Astrocyte (in vitro differentiated cells and primary cell): Measurements from ENCODE around the gene PPARG. TPM values are rescaled to one million over a fixed set of nuclear protein-coding genes. Genes with fewer than 3 reads are reported as not detected.

Experiments used
- DNase-seq: peaks from one replicate; pipeline ENCODE4 v3.0.0-alpha.2; 2010; ENCODE audit warnings: low read depth
- FAIRE-seq: peaks from 2 replicates; lab custom pipeline; 2011; peaks lifted over from hg19 to GRCh38; lab: Jason Lieb, UNC
- H2AFZ ChIP-seq: 2 replicates; pipeline ENCODE4 v1.6.0; 2012; ENCODE audit warnings: low read depth, low read length, inconsistent platforms
- H3K27ac ChIP-seq: 2 replicates; pipeline ENCODE4 v1.5.1; 2011; ENCODE audit warnings: low read depth, low read length, inconsistent platforms
- H3K27me3 ChIP-seq: 2 replicates; pipeline ENCODE4 v1.6.0; 2011; ENCODE audit warnings: low read length, inconsistent platforms; ENCODE audit not compliant: insufficient read depth
- H3K36me3 ChIP-seq: 2 replicates; pipeline ENCODE4 v1.5.1; 2011; ENCODE audit warnings: low read length, inconsistent platforms; ENCODE audit not compliant: insufficient read depth
- H3K4me1 ChIP-seq: 2 replicates; pipeline ENCODE4 v1.5.1; 2011; ENCODE audit warnings: low read length, inconsistent platforms; ENCODE audit not compliant: insufficient read depth
- H3K4me2 ChIP-seq: 2 replicates; pipeline ENCODE4 v1.6.0; 2012; ENCODE audit warnings: low read length, inconsistent platforms
- H3K4me3 ChIP-seq: 2 replicates; pipeline ENCODE4 v1.5.1; 2011; ENCODE audit warnings: low read depth, mild to moderate bottlenecking, low read length, inconsistent platforms; ENCODE audit not compliant: insufficient read depth
- H3K79me2 ChIP-seq: 2 replicates; pipeline ENCODE4 v1.6.0; 2012; ENCODE audit warnings: mild to moderate bottlenecking, low read length, inconsistent platforms; ENCODE audit not compliant: insufficient read depth
- H3K9ac ChIP-seq: 2 replicates; pipeline ENCODE4 v1.6.0; 2012; ENCODE audit warnings: mild to moderate bottlenecking, low read length, inconsistent platforms
- H3K9me3 ChIP-seq: 2 replicates; pipeline ENCODE4 v1.5.1; 2012; ENCODE audit warnings: low read depth, mild to moderate bottlenecking, low read length, inconsistent platforms; ENCODE audit not compliant: insufficient read depth
- H4K20me1 ChIP-seq: 2 replicates; pipeline ENCODE4 v1.6.0; 2012; ENCODE audit warnings: low read length, inconsistent platforms; ENCODE audit not compliant: insufficient read depth
- H3K27ac Mint-ChIP-seq: one replicate; pipeline ENCODE4 v1.8.0; 2021; ENCODE audit warnings: mild to moderate bottlenecking, mixed read lengths; ENCODE audit not compliant: unreplicated experiment
- H3K27me3 Mint-ChIP-seq: one replicate; pipeline ENCODE4 v1.8.0; 2021; ENCODE audit warnings: low read depth, mixed read lengths; ENCODE audit not compliant: unreplicated experiment
- H3K36me3 Mint-ChIP-seq: one replicate; pipeline ENCODE4 v1.8.0; 2021; ENCODE audit warnings: low read depth, mixed read lengths; ENCODE audit not compliant: unreplicated experiment
- H3K4me1 Mint-ChIP-seq: one replicate; pipeline ENCODE4 v1.8.0; 2021; ENCODE audit warnings: low read depth, mixed read lengths; ENCODE audit not compliant: unreplicated experiment
- H3K4me3 Mint-ChIP-seq: one replicate; pipeline ENCODE4 v1.8.0; 2021; ENCODE audit warnings: mild to moderate bottlenecking, moderate library complexity, mixed read lengths; ENCODE audit not compliant: unreplicated experiment
- H3K9me3 Mint-ChIP-seq: one replicate; pipeline ENCODE4 v1.8.0; 2021; ENCODE audit warnings: mild to moderate bottlenecking, mixed read lengths; ENCODE audit not compliant: unreplicated experiment
- CTCF ChIP-seq: IDR thresholded peaks from 2 replicates; pipeline ENCODE4 v1.5.1; 2011; ENCODE audit warnings: low read depth, mild to moderate bottlenecking, inconsistent platforms, low read length, moderate library complexity; ENCODE audit not compliant: insufficient read depth
- EZH2 ChIP-seq: IDR thresholded peaks from 2 replicates; pipeline ENCODE4 v1.6.1; 2012; ENCODE audit warnings: mild to moderate bottlenecking, low read length, inconsistent platforms; ENCODE audit not compliant: insufficient read depth
- total RNA-seq: library from RNA; stranded (reverse); gene quantifications from 2 replicates; pipeline ENCODE4 v1.2.1, GENCODE V29; 2021

The PPARG gene
- total RNA-seq, 1 donor from 2014 or later: 4.4 TPM

GRCh38 chr3:12352253-12352652 is 63.4 kb downstream of the PPARG start:
- no peak for FAIRE-seq
- Histone ChIP-seq H3K27ac (no peak overlapping the region), H2AFZ (no peak overlapping the region), H3K36me3 (no peaks in the 10 kb centered on the region), H3K4me2 (no peak overlapping the region), H3K4me1 (no peaks in the 10 kb centered on the region), H3K27me3 (no peaks in the 10 kb centered on the region), H3K79me2 (no peaks in the 10 kb centered on the region), H3K9me3 (no peaks in the 10 kb centered on the region), H3K4me3 (no peak overlapping the region), H4K20me1 (no peaks in the 10 kb centered on the region), H3K9ac (no peak overlapping the region)
- no peak for DNase-seq
- no peaks in the 10 kb centered on the region for H3K9me3 Mint-ChIP-seq
- TF ChIP-seq EZH2 (no peak), CTCF (no peak)
- H3K4me3 Mint-ChIP-seq: no peak overlapping the region
- no peaks in the 10 kb centered on the region for H3K4me1 Mint-ChIP-seq
- H3K36me3 Mint-ChIP-seq: no peaks in the 10 kb centered on the region
- peaks cover 7% of the 10 kb centered on the region for H3K27me3 Mint-ChIP-seq
- no peak overlapping the region for H3K27ac Mint-ChIP-seq

GRCh38 chr3:12352755-12353154 is 63.9 kb downstream of the PPARG start:
- Mint-ChIP-seq H3K9me3 (no peaks in the 10 kb centered on the region), H3K4me3 (no peak overlapping the region), H3K27me3 (peaks cover 7% of the 10 kb centered on the region), H3K4me1 (no peaks in the 10 kb centered on the region), H3K27ac (no peak overlapping the region), H3K36me3 (no peaks in the 10 kb centered on the region)
- DNase-seq (no peak), FAIRE-seq (no peak)
- Histone ChIP-seq H3K4me1 (no peaks in the 10 kb centered on the region), H3K79me2 (no peaks in the 10 kb centered on the region), H2AFZ (no peak overlapping the region), H3K4me3 (no peak overlapping the region), H3K27me3 (no peaks in the 10 kb centered on the region), H3K9ac (no peak overlapping the region), H3K36me3 (no peaks in the 10 kb centered on the region), H3K4me2 (no peak overlapping the region), H4K20me1 (no peaks in the 10 kb centered on the region), H3K9me3 (no peaks in the 10 kb centered on the region), H3K27ac (no peak overlapping the region)
- TF ChIP-seq CTCF (no peak), EZH2 (no peak)

GRCh38 chr3:12353796-12354525 is 65.1 kb downstream of the PPARG start:
- Histone ChIP-seq H3K9ac (no peak overlapping the region), H3K9me3 (no peaks in the 10 kb centered on the region), H4K20me1 (no peaks in the 10 kb centered on the region), H3K4me1 (no peaks in the 10 kb centered on the region), H3K27ac (no peak overlapping the region), H2AFZ (no peak overlapping the region), H3K4me3 (no peak overlapping the region), H3K27me3 (no peaks in the 10 kb centered on the region), H3K79me2 (no peaks in the 10 kb centered on the region), H3K4me2 (no peak overlapping the region), H3K36me3 (no peaks in the 10 kb centered on the region)
- no peaks in the 10 kb centered on the region for H3K9me3 Mint-ChIP-seq
- TF ChIP-seq CTCF (no peak), EZH2 (no peak)
- H3K4me1 Mint-ChIP-seq: no peaks in the 10 kb centered on the region
- no peak overlapping the region for H3K4me3 Mint-ChIP-seq
- H3K27ac Mint-ChIP-seq: no peak overlapping the region
- no peak for FAIRE-seq
- H3K36me3 Mint-ChIP-seq: no peaks in the 10 kb centered on the region
- peaks cover 7% of the 10 kb centered on the region for H3K27me3 Mint-ChIP-seq
- no peak for DNase-seq
